HepG2 (cell line): Measurements from ENCODE around the gene ANKRD37.

ENCODE experiments used
- ARHGAP35 ChIP-seq: sonication (generic); formaldehyde crosslinking; IDR thresholded peaks from 2 replicates; pipeline ENCODE4 v1.9.0; 2022; ENCODE audit warnings: mild to moderate bottlenecking, inconsistent platforms, moderate library complexity, missing genetic modification reagents, borderline replicate concordance
- CBX2 ChIP-seq, 2 experiments: fragments of 200-600 bp in 1 of 2; sonication (generic); formaldehyde crosslinking in 1 of 2; IDR thresholded peaks; 2 replicates each; pipeline versions ENCODE4 v1.7.0 to v1.8.1; 2018 to 2022; ENCODE audit warnings: low read depth in 2 of 2, low read length in 1 of 2, mild to moderate bottlenecking in 1 of 2, missing genetic modification reagents in 1 of 2
- KAT7 ChIP-seq: IDR thresholded peaks from 2 replicates; pipeline ENCODE4 v1.6.1; 2018; ENCODE audit warnings: borderline replicate concordance, missing compliant biosample characterization
- NPAS2 ChIP-seq: sonication (generic); formaldehyde crosslinking; IDR thresholded peaks from 2 replicates; pipeline ENCODE4 v1.8.0; 2022; ENCODE audit warnings: mild to moderate bottlenecking, missing genetic modification reagents, borderline replicate concordance
- PAXIP1 ChIP-seq: sonication (generic); formaldehyde crosslinking; conservative IDR thresholded peaks from 2 replicates; pipeline ENCODE4 v1.4.0; 2020; ENCODE audit warnings: mild to moderate bottlenecking, missing genetic modification reagents, moderate library complexity

- TF ChIP-seq CBX2 (IDR thresholded peaks at IDR 0.05; ENCODE audit: low read depth, low read length) (no peak), CBX2 (CRISPR knock-in tag; IDR thresholded peaks at IDR 0.05; ENCODE audit: low read depth) (no peak), NPAS2 (CRISPR knock-in tag) (no peak), KAT7 (CRISPR knock-in tag) (no peak), ARHGAP35 (CRISPR knock-in tag) (no peak), PAXIP1 (CRISPR knock-in tag) (no peak)
These were observed 37.7 kb upstream of the ANKRD37 start for GRCh38 chr4:185358959-185359358.
